HepG2 (cell line): ENCODE results near the gene UBL5. TPM values are rescaled to one million over a fixed set of nuclear protein-coding genes. Genes with fewer than 3 reads are reported as not detected.
A peak's percentile ranks its signal among the peaks of the same experiment; 100 is the strongest.

Experiments
- ARHGAP35 ChIP-seq: sonication (generic); formaldehyde crosslinking; IDR thresholded peaks from 2 replicates; pipeline ENCODE4 v1.9.0; 2022; ENCODE audit warnings: mild to moderate bottlenecking, inconsistent platforms, moderate library complexity, missing genetic modification reagents, borderline replicate concordance
- CAMTA2 ChIP-seq: sonication (generic); formaldehyde crosslinking; IDR thresholded peaks from 2 replicates; pipeline ENCODE4 v1.4.0; 2020; ENCODE audit warnings: mild to moderate bottlenecking, missing genetic modification reagents, borderline replicate concordance
- KLF9 ChIP-seq: IDR thresholded peaks from 2 replicates; pipeline ENCODE4 v1.6.1; 2016; ENCODE audit warnings: low read depth
- MED1 ChIP-seq: sonication (generic); formaldehyde crosslinking; IDR thresholded peaks from 2 replicates; pipeline ENCODE4 v1.4.0; 2020; ENCODE audit warnings: missing genetic modification reagents
- MZF1 ChIP-seq: sonication (generic); formaldehyde crosslinking; IDR thresholded peaks from 2 replicates; pipeline ENCODE4 v1.8.1; 2023; ENCODE audit warnings: mild to moderate bottlenecking, missing genetic modification reagents, borderline replicate concordance
- NFATC3 ChIP-seq: sonication (generic); formaldehyde crosslinking; IDR thresholded peaks from 2 replicates; pipeline ENCODE4 v1.5.1; 2020; ENCODE audit warnings: mild to moderate bottlenecking, missing genetic modification reagents
- NFIB ChIP-seq: sonication (generic); formaldehyde crosslinking; IDR thresholded peaks from 2 replicates; pipeline ENCODE4 v1.9.0; 2021; ENCODE audit warnings: missing genetic modification reagents, mild to moderate bottlenecking, borderline replicate concordance
- SOX6 ChIP-seq, 2 experiments: fragments of 450-650 bp in 1 of 2; sonication (generic) in 1 of 2; formaldehyde crosslinking in 1 of 2; IDR thresholded peaks; 2 replicates each; pipeline versions ENCODE4 v1.4.0 to v1.6.1; 2017 to 2020; ENCODE audit warnings: antibody characterized with exemption in 1 of 2, mild to moderate bottlenecking in 1 of 2, missing genetic modification reagents in 1 of 2
- SP5 ChIP-seq: IDR thresholded peaks from 2 replicates; pipeline ENCODE4 v1.6.1; 2016; ENCODE audit warnings: low read depth, borderline replicate concordance
- ZIK1 ChIP-seq: sonication (generic); formaldehyde crosslinking; IDR thresholded peaks from 2 replicates; pipeline ENCODE4 v1.5.0; 2020; ENCODE audit warnings: mild to moderate bottlenecking, low read depth, missing genetic modification reagents, borderline replicate concordance
- ZNF20 ChIP-seq: sonication (generic); formaldehyde crosslinking; IDR thresholded peaks from 2 replicates; pipeline ENCODE4 v1.4.0; 2020; ENCODE audit warnings: mild to moderate bottlenecking, moderate library complexity, missing genetic modification reagents
- ZZZ3 ChIP-seq: sonication (generic); formaldehyde crosslinking; IDR thresholded peaks from 2 replicates; pipeline ENCODE4 v1.4.0; 2020; ENCODE audit warnings: missing genetic modification reagents, mild to moderate bottlenecking, borderline replicate concordance
- polyA plus RNA-seq, 8 experiments: library from polyadenylated mRNA; depleted of rRNA in 3 of 8; stranded (reverse) in 7 of 8; unstranded in 1 of 8; fragments of >200 nt; fragmentation: Illumina TruSeq in 4 of 8; extraction: Trizol in 4 of 8; gene quantifications; 2 replicates each; pipeline versions ENCODE4 v1.2.1 to v1.2.3, GENCODE V29; 2011 to 2016; ENCODE audit warnings: low read depth in 4 of 8, missing spikeins in 1 of 8, mixed read lengths in 1 of 8; ENCODE audit not compliant: insufficient read depth in 1 of 8
- total RNA-seq, 5 experiments: library from RNA; depleted of rRNA; stranded (reverse); fragments of >200 nt; fragmentation: Illumina TruSeq; extraction: Trizol; gene quantifications; 2 replicates each; pipeline ENCODE4 v1.2.3, GENCODE V29; 2016; ENCODE audit warnings: low read depth in 1 of 5
- TF ChIP-seq, protein P1 (sequence below): sonication (generic); formaldehyde crosslinking; IDR thresholded peaks from 2 replicates; pipeline ENCODE4 v1.4.0; 2020; ENCODE audit warnings: mild to moderate bottlenecking, missing genetic modification reagents, borderline replicate concordance
- TF ChIP-seq, protein P2 (sequence below): sonication (generic); formaldehyde crosslinking; IDR thresholded peaks from 2 replicates; pipeline ENCODE4 v1.4.0; 2020; ENCODE audit warnings: mild to moderate bottlenecking, missing genetic modification reagents
- TF ChIP-seq, protein P3 (sequence below): sonication (generic); formaldehyde crosslinking; IDR thresholded peaks from 2 replicates; pipeline ENCODE4 v1.5.0; 2020; ENCODE audit warnings: missing genetic modification reagents, mild to moderate bottlenecking, borderline replicate concordance

UBL5 gene
- total and polyA plus RNA-seq, 2 of the 13 experiments (the other 11 are each of a cell fraction or from before 2014, with no cell fraction given): 373 to 487 TPM

DNA sequence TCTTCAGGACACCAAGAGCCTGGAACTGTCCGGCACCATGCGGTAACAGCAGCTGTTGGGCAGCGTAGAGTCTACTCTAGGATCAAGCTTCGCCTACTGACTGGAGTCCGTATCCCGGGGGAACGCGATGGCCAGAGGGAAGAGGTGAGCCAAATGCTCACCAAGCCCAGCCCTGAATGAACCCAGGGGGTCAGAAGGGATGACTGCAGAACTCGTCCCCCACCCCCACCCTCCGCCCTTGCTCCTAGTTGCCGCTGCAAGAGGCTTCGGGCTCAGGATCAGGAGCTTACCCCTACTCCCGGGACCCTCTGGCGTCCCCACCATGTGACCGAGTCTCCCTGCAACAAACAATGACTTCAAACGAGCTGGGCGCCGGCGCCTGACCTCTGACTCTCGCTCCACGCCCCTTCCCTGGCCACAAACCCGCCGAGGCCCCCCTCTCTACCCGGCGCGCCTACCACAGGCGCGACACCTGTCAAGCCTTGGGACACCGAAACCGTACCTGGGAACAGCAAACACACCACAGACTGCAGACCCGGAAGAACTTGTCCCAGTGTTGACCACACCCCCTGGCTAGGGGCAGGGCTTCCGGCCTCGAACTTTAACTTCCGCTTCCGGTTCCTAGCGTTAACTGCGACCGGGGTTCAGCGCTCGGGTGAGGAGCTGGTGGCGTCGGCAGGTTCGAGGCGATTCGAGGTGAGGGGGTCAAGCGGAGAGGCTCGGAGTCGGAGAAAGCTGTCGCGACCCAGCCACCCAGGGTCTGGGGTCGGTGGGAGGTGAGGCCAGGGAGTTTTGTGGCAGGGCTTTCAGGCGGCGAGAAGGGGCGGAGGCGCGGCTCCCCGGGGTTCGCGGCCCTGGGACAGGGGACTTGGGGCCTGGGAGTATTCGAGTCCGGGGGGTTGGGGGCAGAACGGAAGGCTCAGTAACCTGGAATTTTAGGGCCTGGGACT is at the start of gene UBL5 (continued):
- TF ChIP-seq, protein P1, sequence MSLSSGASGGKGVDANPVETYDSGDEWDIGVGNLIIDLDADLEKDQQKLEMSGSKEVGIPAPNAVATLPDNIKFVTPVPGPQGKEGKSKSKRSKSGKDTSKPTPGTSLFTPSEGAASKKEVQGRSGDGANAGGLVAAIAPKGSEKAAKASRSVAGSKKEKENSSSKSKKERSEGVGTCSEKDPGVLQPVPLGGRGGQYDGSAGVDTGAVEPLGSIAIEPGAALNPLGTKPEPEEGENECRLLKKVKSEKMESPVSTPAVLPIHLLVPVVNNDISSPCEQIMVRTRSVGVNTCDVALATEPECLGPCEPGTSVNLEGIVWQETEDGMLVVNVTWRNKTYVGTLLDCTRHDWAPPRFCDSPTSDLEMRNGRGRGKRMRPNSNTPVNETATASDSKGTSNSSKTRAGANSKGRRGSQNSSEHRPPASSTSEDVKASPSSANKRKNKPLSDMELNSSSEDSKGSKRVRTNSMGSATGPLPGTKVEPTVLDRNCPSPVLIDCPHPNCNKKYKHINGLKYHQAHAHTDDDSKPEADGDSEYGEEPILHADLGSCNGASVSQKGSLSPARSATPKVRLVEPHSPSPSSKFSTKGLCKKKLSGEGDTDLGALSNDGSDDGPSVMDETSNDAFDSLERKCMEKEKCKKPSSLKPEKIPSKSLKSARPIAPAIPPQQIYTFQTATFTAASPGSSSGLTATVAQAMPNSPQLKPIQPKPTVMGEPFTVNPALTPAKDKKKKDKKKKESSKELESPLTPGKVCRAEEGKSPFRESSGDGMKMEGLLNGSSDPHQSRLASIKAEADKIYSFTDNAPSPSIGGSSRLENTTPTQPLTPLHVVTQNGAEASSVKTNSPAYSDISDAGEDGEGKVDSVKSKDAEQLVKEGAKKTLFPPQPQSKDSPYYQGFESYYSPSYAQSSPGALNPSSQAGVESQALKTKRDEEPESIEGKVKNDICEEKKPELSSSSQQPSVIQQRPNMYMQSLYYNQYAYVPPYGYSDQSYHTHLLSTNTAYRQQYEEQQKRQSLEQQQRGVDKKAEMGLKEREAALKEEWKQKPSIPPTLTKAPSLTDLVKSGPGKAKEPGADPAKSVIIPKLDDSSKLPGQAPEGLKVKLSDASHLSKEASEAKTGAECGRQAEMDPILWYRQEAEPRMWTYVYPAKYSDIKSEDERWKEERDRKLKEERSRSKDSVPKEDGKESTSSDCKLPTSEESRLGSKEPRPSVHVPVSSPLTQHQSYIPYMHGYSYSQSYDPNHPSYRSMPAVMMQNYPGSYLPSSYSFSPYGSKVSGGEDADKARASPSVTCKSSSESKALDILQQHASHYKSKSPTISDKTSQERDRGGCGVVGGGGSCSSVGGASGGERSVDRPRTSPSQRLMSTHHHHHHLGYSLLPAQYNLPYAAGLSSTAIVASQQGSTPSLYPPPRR (CRISPR knock-in tag): no peak; the same call in 1 of the 2 replicates
- TF ChIP-seq NFATC3 (CRISPR knock-in tag): no peak
- TF ChIP-seq, protein P2, sequence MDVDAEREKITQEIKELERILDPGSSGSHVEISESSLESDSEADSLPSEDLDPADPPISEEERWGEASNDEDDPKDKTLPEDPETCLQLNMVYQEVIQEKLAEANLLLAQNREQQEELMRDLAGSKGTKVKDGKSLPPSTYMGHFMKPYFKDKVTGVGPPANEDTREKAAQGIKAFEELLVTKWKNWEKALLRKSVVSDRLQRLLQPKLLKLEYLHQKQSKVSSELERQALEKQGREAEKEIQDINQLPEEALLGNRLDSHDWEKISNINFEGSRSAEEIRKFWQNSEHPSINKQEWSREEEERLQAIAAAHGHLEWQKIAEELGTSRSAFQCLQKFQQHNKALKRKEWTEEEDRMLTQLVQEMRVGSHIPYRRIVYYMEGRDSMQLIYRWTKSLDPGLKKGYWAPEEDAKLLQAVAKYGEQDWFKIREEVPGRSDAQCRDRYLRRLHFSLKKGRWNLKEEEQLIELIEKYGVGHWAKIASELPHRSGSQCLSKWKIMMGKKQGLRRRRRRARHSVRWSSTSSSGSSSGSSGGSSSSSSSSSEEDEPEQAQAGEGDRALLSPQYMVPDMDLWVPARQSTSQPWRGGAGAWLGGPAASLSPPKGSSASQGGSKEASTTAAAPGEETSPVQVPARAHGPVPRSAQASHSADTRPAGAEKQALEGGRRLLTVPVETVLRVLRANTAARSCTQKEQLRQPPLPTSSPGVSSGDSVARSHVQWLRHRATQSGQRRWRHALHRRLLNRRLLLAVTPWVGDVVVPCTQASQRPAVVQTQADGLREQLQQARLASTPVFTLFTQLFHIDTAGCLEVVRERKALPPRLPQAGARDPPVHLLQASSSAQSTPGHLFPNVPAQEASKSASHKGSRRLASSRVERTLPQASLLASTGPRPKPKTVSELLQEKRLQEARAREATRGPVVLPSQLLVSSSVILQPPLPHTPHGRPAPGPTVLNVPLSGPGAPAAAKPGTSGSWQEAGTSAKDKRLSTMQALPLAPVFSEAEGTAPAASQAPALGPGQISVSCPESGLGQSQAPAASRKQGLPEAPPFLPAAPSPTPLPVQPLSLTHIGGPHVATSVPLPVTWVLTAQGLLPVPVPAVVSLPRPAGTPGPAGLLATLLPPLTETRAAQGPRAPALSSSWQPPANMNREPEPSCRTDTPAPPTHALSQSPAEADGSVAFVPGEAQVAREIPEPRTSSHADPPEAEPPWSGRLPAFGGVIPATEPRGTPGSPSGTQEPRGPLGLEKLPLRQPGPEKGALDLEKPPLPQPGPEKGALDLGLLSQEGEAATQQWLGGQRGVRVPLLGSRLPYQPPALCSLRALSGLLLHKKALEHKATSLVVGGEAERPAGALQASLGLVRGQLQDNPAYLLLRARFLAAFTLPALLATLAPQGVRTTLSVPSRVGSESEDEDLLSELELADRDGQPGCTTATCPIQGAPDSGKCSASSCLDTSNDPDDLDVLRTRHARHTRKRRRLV (CRISPR knock-in tag): no peak
- TF ChIP-seq MZF1 (CRISPR knock-in tag): no peak
- TF ChIP-seq NFIB (CRISPR knock-in tag): no peak
- 0 out of 2 replicates have a peak, but pooled peaks have one; percentile 31 for TF ChIP-seq CAMTA2
- TF ChIP-seq, protein P3, sequence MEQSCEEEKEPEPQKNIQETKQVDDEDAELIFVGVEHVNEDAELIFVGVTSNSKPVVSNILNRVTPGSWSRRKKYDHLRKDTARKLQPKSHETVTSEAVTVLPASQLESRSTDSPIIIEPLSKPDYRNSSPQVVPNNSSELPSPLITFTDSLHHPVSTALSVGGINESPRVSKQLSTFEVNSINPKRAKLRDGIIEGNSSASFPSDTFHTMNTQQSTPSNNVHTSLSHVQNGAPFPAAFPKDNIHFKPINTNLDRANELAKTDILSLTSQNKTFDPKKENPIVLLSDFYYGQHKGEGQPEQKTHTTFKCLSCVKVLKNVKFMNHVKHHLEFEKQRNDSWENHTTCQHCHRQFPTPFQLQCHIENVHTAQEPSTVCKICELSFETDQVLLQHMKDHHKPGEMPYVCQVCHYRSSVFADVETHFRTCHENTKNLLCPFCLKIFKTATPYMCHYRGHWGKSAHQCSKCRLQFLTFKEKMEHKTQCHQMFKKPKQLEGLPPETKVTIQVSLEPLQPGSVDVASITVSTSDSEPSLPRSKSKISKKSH (CRISPR knock-in tag): peak; percentile 88; the same call in 1 of the 2 replicates
- peak; percentile 19; the same call in 1 of the 2 replicates for TF ChIP-seq ZZZ3 (CRISPR knock-in tag)
- TF ChIP-seq ARHGAP35 (CRISPR knock-in tag): peak; percentile 64; the same call in 1 of the 2 replicates
- TF ChIP-seq SOX6 (IDR thresholded peaks at IDR 0.05): no peak
- peak; percentile 34; the same call in 1 of the 2 replicates for TF ChIP-seq SOX6 (CRISPR knock-in tag; IDR thresholded peaks at IDR 0.05)
- TF ChIP-seq ZIK1 (CRISPR knock-in tag): 0 out of 2 replicates have a peak, but pooled peaks have one; percentile 49
- TF ChIP-seq KLF9 (CRISPR knock-in tag): peak; percentile 96
- TF ChIP-seq SP5: peak; percentile 56; the same call in 1 of the 2 replicates
- peak; percentile 50 for TF ChIP-seq MED1
- no peak for TF ChIP-seq ZNF20 (CRISPR knock-in tag)
